GM18526 (cell line): ENCODE results near the gene TMEM114.

Experiments used
- POLR2A ChIP-seq: IDR thresholded peaks from 3 replicates; pipeline ENCODE4 v1.6.1; 2011; ENCODE audit not compliant: insufficient read length; ENCODE audit errors: extremely low read depth

The TMEM114 gene

DNA sequence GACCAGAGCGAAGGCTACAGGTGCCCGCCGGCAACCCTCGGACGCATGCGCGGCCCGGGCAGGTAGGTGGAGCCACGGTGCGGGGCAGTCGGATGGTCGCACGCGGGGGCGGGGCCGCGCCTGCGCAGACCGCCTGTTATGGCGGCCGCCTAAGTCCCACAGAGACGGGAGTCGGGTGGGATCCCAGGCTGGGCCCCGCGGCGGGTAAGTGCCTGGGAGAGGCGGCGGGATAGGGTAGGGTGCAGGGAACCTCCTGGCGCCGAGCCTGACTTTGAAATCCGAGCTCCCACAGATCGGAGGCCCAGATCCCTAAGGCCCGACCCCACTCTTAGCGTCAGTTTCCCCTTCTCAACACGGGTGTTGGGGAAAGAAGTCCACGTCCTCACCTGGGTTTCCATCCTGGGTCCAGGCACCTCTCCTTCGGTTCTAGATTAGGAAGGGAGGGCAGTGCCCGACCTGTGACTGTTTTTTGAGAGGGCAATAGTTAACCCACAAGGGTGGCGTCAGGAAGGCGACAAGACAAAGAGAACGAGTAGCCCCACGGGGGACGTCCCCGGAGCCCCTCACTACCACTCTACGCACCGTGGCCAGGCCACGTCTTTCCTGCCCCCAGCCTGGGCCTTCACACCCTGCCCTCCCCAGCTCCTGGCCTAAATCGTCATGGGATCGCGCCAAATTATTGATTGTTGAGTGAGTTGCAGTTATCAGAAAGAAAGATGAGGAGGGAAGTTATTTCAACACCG lies 31.4 kb upstream of the TMEM114 start, which contains the start of gene METTL22:
TSS of gene METTL22 (plus strand) at position 127 of the 743 bp plus-strand sequence. CDS start 3,968 bp downstream, outside the sequence.
- peak; percentile 87 for TF ChIP-seq POLR2A

DNA sequence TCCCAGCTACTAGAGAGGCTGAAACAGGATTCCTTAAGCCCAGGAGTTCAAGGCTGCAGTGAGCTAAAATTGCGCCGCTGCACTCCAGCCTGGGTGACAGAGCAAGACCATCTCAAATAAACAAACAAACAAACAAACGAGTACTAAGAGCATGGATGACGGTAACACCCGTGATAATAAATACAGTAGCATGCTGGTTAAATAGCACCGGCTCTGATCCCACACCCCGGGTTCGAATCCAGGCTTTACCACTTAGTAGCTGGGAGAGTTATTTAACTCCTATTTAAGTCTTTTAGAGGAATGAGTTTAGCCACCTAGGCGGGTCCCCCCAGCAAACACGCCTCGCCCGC lies 30.9 kb upstream of the TMEM114 start:
- no peak for TF ChIP-seq POLR2A

GRCh38 chr16:8620535-8620934 lies 30.2 kb upstream of the TMEM114 start:
- TF ChIP-seq POLR2A: no peak

DNA sequence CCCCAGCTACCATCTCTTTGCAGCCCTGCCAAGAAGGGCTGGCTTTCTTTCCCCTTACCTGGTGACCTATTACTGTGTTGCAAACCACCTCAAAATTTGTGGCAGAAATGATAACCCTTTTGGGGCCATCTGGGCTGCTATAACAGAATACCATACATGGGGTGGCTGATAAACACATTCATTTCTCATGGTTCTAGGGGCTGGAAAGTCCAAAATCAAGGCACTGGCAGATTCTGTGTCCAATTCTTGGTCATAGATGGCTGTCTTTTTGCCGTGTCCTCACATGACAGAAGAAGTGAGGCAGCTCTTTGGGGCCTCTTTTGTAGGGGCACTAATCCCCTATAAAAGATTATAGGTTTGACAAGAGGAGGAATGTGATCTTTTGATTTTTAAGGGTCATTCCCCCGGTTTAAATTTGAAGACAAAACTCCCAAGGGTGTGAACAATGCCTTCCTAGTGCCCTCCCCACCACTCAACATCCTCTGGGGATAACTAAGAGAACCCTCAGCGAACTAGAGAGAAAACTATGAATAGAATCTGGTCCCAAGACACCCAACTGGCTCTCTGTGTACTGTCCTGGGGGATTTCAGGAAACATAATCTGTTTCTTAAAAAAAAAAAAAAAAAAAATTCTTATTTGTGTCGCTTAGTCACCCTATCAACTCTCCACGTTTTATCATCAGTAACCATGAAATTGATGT lies 29.5 kb upstream of the TMEM114 start:
- no peak for TF ChIP-seq POLR2A

DNA sequence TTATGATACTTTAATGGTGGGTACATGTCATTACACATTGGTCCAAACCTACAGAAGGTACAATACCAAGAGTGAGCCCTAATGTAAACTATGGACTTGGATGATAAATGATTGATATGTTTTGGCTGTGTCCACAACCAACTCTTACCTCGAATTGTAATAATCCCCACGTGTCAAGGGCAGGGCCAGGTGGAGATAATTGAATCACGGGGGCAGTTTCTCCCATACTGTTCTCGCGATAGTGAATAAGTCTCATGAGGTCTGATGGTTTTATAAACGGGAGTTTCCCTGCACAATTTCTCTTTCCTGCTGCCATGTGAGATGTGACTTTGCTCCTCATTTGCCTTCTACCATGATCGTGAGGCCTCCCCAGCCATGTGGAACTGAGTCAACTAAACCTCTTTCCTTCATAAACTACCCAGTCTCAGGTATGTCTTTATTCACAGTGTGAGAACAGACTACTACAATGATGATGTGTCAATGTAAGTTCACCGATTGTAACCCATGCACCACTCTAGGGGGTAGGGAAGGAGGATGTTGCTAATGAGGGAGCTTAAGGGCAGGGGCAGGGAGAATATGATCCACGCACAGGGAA lies 24.2 kb upstream of the TMEM114 start:
- TF ChIP-seq POLR2A: no peak

DNA sequence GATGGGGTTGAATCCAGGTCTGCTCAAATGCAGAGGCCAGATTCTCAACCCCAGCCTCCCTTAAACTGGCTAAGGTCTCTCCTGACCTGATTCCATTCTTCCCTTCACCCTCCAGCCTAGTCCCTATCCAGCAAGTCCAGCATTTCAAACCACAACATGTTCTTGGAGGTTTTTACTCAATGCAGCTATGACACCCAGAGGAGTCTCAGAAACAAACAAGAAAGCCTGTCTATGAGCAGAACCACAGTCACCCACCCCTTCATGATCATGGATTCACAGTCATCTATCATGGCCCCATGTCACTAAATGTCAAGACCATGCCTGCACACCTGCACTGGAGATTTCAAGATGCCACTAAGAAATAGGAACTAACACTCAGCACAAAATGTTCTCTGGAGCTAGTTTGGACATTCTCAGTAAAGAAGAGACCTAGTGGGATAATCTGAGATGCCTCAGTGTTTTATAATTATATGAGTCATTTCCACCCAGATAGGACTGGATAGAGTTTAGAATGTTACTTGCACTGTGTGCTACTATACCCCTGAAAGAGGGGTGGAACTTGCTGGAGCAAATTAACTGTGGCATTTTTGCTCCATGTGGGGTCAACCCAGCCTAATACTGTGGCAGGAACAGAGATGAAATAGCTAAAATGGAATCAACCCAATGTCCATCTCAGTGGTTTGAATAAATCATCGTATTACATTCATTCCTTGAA lies 21.7 kb upstream of the TMEM114 start:
- no peak for TF ChIP-seq POLR2A

DNA sequence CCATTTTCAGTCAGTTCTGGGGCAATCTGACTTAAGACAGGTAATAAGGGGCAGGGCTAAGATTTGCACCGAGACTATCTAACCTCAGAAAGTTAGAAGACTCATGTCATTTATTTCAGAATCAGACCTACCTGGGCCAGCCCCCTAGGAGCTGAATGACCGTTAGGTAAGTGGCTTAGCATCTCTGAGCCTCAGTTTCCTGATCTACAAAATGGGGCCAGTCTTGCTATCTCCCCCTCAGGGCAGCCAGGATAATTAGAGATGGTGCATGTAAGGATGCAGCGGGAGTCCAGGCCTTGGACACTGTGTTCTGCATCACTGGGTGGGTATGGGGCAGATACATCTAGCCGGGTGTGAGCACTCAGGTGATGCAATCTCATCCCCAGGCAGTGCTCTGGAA lies 20.8 kb upstream of the TMEM114 start:
- no peak for TF ChIP-seq POLR2A

GRCh38 chr16:8607214-8607613 lies 16.9 kb upstream of the TMEM114 start:
- TF ChIP-seq POLR2A: no peak

DNA sequence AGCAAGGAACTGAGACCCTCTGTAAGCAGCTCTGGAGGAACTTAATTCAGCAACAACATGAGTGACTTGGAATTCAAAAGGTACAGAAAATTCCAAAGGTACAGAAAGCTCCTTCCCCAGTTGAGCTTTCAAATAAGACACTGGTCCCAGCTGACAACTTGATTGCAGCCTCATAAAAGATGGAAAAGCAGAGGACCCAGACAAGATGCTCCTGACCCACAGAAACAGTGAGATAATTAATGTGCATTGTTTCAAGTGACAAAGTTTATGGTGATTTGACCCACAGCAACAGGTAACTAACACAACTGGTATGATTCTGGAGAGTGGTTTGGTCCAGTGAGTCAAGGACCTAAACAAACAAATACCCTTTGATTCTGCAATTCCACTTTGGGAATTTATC lies 15.2 kb upstream of the TMEM114 start:
- TF ChIP-seq POLR2A: no peak

DNA sequence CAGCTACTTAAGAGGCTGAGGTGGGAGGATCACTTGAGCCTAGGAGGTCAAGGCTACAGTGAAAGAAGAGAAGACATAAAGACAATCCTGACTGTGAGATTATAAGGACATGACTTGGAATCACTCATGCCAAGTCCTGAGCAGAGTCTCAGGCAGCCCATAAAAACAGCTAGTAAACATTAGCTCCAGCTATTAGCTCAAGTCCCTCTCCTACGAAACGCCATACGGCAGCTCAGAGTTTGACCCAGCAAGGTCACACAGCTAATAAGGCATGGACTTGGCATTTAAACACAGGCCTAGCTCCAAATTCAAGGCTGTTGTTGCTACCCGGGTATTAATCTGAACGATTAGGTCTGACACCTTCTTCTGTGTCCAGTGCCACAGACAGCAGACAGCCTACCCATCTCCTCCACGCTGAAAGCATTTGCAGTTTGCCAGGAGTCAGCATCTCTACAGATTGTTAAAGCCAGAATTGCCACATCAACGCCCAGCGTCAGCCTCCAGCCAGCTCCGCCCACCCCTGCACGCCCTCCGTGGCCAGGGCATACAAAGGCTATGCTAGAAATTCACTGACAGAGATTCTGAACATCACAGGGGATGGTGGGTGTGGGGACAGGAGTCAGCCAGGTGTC lies 9.9 kb upstream of the TMEM114 start:
- TF ChIP-seq POLR2A: no peak

DNA sequence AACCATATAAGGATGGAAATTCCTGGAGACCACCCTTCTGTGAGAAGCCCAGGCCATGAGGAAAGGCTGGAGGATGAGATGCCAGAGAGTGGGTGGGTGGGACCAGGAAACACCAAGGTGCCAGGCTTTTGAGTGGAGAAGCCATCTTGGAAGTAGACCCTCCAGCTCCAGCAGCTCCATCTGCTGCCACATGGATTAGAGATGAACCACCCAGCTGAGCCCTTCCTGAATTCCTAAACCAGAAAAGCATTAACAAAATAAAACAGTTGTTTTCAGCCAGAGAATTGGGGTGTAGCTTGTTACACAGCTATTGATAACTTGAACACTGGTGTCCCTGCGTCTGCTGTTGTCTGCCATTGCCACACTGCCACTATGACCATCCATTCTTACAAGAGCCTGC lies 6.3 kb upstream of the TMEM114 start:
- TF ChIP-seq POLR2A: no peak

DNA sequence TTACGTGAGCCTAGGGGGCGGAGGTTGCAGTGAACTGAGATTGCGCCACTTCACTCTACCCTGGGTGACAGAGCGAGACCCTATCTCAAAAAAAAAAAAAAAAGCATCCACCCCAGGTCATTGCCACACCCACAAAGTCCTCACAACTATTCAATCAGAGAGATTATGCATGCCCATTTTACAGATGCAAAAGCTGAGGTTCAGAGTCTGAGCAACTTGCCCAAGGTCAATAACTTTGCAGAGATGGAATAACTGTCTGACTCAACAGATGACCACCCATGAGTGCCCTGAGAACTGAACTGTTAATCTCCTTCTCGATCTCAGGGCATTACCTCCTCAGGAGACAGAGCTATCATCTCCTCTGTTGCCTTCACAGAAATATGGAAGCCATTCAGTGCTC lies 5.5 kb upstream of the TMEM114 start:
- TF ChIP-seq POLR2A: no peak

GRCh38 chr16:8594149-8594666 lies 3.9 kb upstream of the TMEM114 start:
- no peak for TF ChIP-seq POLR2A

GRCh38 chr16:8591451-8591850 lies 1.1 kb upstream of the TMEM114 start:
- TF ChIP-seq POLR2A: no peak

DNA sequence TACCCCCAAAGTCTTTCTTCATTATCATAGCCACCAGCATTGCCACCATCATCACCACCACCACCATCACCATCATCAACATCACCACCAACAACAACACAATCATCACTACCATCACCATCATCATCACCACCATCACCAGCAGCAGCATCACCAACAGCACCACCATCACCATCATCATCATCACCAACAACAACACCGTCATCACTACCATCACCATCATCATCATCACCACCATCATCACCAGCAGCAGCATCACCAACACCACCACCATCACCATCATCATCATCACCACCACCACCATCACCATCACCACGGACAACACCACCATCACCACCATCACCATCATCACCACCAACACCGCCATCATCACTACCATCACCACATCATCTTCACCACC lies 500 bp upstream of the TMEM114 start:
- TF ChIP-seq POLR2A: no peak

DNA sequence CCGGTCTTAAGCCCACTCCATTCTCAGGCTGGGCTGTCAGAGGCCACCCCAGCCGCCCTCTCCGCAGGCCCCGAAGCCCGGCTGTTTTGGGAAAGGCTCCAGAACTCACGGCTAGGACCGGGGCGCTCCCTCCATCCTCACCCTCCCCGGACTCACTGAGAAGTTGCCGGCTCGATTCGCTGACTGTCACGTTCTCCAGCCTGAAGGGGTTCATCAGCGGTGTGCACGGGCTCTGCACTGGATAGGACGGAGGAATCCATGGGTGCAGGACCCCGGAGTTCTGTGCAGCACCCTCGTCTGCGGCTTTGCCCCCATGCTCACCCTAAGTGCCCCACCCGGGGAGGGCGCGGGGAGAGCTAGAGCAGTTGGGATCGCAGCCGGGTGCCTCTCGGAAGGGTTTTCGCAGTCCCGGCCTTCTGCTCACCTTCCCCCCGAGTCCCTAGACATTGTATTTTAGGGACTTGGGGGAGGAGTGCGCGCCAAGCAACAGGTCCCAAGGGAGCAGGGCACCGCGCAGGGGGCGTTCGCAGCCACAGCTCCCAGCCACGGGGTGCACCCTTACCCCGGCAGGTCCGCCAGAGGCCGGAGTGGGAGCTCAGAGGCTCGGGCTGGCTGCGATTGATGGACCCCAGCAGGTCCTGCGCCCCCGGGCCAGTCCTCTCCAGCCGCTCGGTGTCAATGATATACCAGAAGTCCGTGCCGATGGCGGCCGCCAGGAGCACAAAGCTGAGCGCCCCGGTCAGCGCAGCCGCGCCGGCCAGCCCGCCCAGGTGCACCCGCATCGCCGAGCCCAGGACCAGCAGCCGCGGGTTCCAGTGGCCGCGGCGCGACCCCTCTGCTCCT lies 1.0 kb downstream of the TMEM114 start:
- TF ChIP-seq POLR2A: no peak
